RWPE1 (cell line): ENCODE measurements around the gene ARL15.
A peak's percentile ranks its signal among the peaks of the same experiment; 100 is the strongest.

Experiments used
- CTCF ChIA-PET: fragments of 350-600 bp; sonication (Branson Sonifier 250); formaldehyde crosslinking; extraction: SDS; loops from one replicate; lab custom pipeline; 2021; lab: Yijun Ruan, JAX
- POLR2A ChIA-PET: fragments of 400-600 bp; formaldehyde crosslinking; extraction: SDS; loops from one replicate; lab custom pipeline; 2020; ENCODE audit warnings: antibody characterized with exemption; ENCODE audit not compliant: low non-redundant PET; lab: Yijun Ruan, JAX
- DNase-seq: peaks from one replicate; pipeline ENCODE4 v3.0.0; 2012; ENCODE audit warnings: low spot score
- H3K27ac ChIP-seq: fragments of 450-650 bp; 2 replicates; pipeline ENCODE4 v1.5.1; 2017
- CTCF ChIP-seq: fragments of 450-650 bp; conservative IDR thresholded peaks from 2 replicates; pipeline ENCODE4 v1.5.1; 2017; ENCODE audit warnings: low read depth, mild to moderate bottlenecking

The ARL15 gene

GRCh38 chr5:54022223-54022622 lies 288.1 kb downstream of the ARL15 start:
- ChIA-PET POLR2A (no interaction called here), CTCF (no interaction called here)
- DNase-seq, result no peak
- TF ChIP-seq CTCF, result no peak
- H3K27ac ChIP-seq, result no peak overlapping the region

- ChIA-PET CTCF (interaction anchor here (0.8 kb wide), 1 partner anchor 382 kb away, joined by 3 read pairs; no protein-coding TSS in a partner anchor), POLR2A (no interaction called here)
- H3K27ac ChIP-seq, result no peak overlapping the region
- no peak for TF ChIP-seq CTCF
- no peak for DNase-seq
Measured at GRCh38 chr5:54021431-54022164, 288.8 kb downstream of the ARL15 start.

GRCh38 chr5:54018438-54018837 lies 291.9 kb downstream of the ARL15 start:
- no peak for DNase-seq
- no peak overlapping the region for H3K27ac ChIP-seq
- POLR2A ChIA-PET, result no interaction called here
- CTCF ChIA-PET, result no interaction called here
- no peak for TF ChIP-seq CTCF

GRCh38 chr5:54017580-54017979 lies 292.8 kb downstream of the ARL15 start:
- no peak for DNase-seq
- ChIA-PET CTCF (no interaction called here), POLR2A (no interaction called here)
- TF ChIP-seq CTCF, result no peak
- H3K27ac ChIP-seq, result no peak overlapping the region

GRCh38 chr5:54013556-54014194 lies 296.7 kb downstream of the ARL15 start:
- peak; percentile 83 for DNase-seq
- no peak for TF ChIP-seq CTCF
- ChIA-PET POLR2A (no interaction called here), CTCF (no interaction called here)
- H3K27ac ChIP-seq, result no peak overlapping the region

GRCh38 chr5:54009828-54010227 lies 300.5 kb downstream of the ARL15 start:
- CTCF ChIA-PET, result interaction anchor here (0.8 kb wide), 1 partner anchor 142 kb away, joined by 3 read pairs; no protein-coding TSS in a partner anchor
- no peak for TF ChIP-seq CTCF
- POLR2A ChIA-PET, result no interaction called here
- no peak overlapping the region for H3K27ac ChIP-seq
- no peak for DNase-seq
